Left renal pelvis (tissue), 4 donors: ENCODE results near the gene SDK1. TPM values are rescaled to one million over a fixed set of nuclear protein-coding genes. Genes with fewer than 3 reads are reported as not detected.
"Not testable (repeated sequence)": the region's sequence is repeated elsewhere in the genome, so short reads cannot be mapped to it uniquely, and the experiment has no call there.

Experiments
- DNase-seq, 4 donors: peaks; one replicate each; pipeline ENCODE4 v3.0.0-alpha.2; 2013; ENCODE audit warnings: low read depth in 4 of 4, low spot score in 3 of 4
- polyA plus RNA-seq, 4 donors: library from polyadenylated mRNA; unstranded; fragments of 120-200 nt; gene quantifications; one replicate each; pipeline ENCODE4 v1.2.1, GENCODE V29; 2013; ENCODE audit not compliant: insufficient read length in 4 of 4

Gene SDK1
- polyA plus RNA-seq, 4 donors = 4.0 to 8.4 (median 6.3) TPM

- DNase-seq = no peak
These were observed 627.9 kb downstream of the SDK1 start for GRCh38 chr7:3928727-3929515.

GRCh38 chr7:3931843-3932242 lies 630.8 kb downstream of the SDK1 start:
- DNase-seq = no peak

- DNase-seq = no peak
These were observed 636.1 kb downstream of the SDK1 start for GRCh38 chr7:3937146-3937545.

- DNase-seq = no peak
These were observed 636.6 kb downstream of the SDK1 start for GRCh38 chr7:3937605-3938004.

- not testable (repeated sequence) for DNase-seq
These were observed 640.7 kb downstream of the SDK1 start for GRCh38 chr7:3941706-3942105.

DNA sequence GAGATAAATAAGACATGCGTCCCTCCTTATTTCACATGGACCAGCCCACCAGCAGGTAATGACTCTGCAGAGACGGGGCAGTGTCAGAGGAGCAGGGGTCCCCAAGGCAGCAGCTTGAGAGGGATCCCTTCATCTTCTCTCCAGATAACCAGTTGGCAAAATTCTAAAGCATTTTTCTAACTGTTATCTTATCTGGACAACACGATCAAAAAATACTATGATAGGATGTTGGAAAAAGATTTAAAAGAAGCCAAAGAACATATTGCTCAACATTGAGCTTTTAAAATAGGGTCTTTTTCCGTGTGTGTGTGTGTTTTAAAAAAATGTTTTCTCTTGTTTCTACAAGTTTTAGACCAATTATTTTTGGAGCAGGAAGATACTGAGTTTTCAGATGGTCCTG lies 641.2 kb downstream of the SDK1 start:
- no peak for DNase-seq

- DNase-seq = no peak
These were observed 642.0 kb downstream of the SDK1 start for GRCh38 chr7:3942816-3943745.

GRCh38 chr7:3943779-3944520 lies 642.9 kb downstream of the SDK1 start:
- DNase-seq = no peak

- DNase-seq = no peak
These were observed 648.2 kb downstream of the SDK1 start for GRCh38 chr7:3949242-3949640.

GRCh38 chr7:3950249-3950648 lies 649.2 kb downstream of the SDK1 start:
- no peak for DNase-seq

GRCh38 chr7:3951316-3952055 lies 650.4 kb downstream of the SDK1 start:
- DNase-seq = no peak

- no peak for DNase-seq
These were observed 652.1 kb downstream of the SDK1 start for GRCh38 chr7:3953133-3953532.

- no peak for DNase-seq
These were observed 652.9 kb downstream of the SDK1 start for GRCh38 chr7:3953946-3954345.

GRCh38 chr7:3955026-3955425 lies 654.0 kb downstream of the SDK1 start:
- DNase-seq = no peak

GRCh38 chr7:3955751-3956696 lies 655.0 kb downstream of the SDK1 start:
- no peak for DNase-seq

- DNase-seq = no peak
These were observed 655.9 kb downstream of the SDK1 start for GRCh38 chr7:3956949-3957348.

DNA sequence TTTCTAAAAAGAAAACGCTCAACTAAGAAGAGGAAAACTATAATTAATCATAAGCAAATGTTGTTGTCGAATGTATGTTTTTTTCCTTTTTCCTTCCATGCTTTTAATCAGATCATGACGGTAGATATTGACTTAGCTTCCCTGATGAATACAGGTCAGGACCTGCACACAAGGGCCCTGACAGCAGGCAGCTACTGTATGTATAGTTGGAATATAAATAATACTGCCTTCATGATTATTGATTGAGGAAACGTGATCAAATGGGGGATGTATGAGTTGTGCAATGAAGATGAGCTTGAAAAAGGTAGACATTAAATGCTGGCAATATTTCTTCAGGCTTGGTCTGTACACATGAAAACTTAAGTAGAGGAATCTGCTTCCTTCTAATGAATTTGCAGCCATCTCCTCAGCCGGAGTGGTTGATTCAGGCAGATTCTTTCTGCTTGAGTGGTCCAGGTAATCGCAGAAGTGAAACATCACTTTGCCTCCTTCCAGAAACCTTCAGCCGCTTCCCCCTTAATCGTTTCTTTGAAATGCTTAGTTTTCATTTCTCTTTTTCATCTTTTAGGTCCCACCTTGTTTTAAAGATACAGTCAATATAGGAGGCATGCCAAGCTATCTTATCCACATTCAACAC lies 656.5 kb downstream of the SDK1 start:
- DNase-seq = no peak

- no peak for DNase-seq
These were observed 657.0 kb downstream of the SDK1 start for GRCh38 chr7:3958109-3958483.

GRCh38 chr7:3959364-3959763 lies 658.3 kb downstream of the SDK1 start:
- DNase-seq = no peak
